ENCODE measurements around the gene NUP107. TPM values are rescaled to one million over a fixed set of nuclear protein-coding genes. Genes with fewer than 3 reads are reported as not detected.

Gene NUP107
- total RNA-seq, 1 experiment from 2014 or later = 99.0 TPM

DNA sequence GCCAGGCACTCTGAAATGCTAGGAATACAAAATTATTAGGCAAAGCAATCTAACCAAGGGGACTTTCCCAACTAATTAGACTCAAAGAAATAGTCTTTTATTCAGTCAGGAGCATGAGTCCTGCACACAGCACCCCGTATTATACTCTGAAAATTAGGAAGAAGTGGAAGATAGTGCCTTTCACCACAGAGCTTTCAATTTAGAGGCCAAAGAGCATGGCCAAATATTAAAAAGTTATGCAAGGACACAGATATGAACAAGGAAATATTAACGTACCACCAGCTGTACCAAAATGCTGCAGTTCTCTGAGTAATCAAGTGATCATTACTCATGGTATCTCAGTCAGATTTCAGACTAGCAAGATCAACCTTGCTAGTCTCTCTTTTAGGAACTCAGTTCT, 98.6 kb downstream of the NUP107 start:
- H3K4me2 ChIP-seq (ENCODE audit: low read length) = no peak overlapping the region
- POLR2A ChIA-PET = no interaction called here

More for the DNA sequence above, 98.6 kb downstream of the NUP107 start:
- DNase-seq (ENCODE audit: low read depth, low spot score) (no peak), ATAC-seq (no peak)
- Histone ChIP-seq H2AFZ (ENCODE audit: low read depth, low read length, poor library complexity, severe bottlenecking) (no peak overlapping the region), H4K20me1 (ENCODE audit: insufficient read depth) (no peaks in the 10 kb centered on the region), H3K27me3 (ENCODE audit: insufficient read depth, low read length) (no peaks in the 10 kb centered on the region), H3K9me3 (ENCODE audit: control insufficient read depth in 1 of 2, insufficient read depth in 1 of 2, low read depth in 1 of 2, low read length in 2 of 2) (no peaks in the 10 kb centered on the region), H3K4me1 (ENCODE audit: control insufficient read depth in 1 of 2, insufficient read depth in 2 of 2, low read length in 2 of 2) (peaks cover 8 to 12% of the 10 kb centered on the region in 2 experiments), H3K4me3 (replicated peaks in 1 of 2; ENCODE audit: low read depth in 1 of 2, low read length in 2 of 2) (no peak overlapping the region), H3K36me3 (ENCODE audit: control insufficient read depth in 1 of 2, insufficient read depth in 2 of 2, low read length in 2 of 2) (no peaks in the 10 kb centered on the region), H3K9ac (ENCODE audit: low read length) (no peak overlapping the region), H3K27ac (ENCODE audit: low read depth, low read length) (no peak overlapping the region), H3K9me2 (ENCODE audit: insufficient read depth) (no peaks in the 10 kb centered on the region), H3K79me2 (ENCODE audit: insufficient read depth, low read length) (no peaks in the 10 kb centered on the region)
- intact Hi-C loops (cut with micrococcal nuclease) = no loop called here
- RAD21 ChIA-PET (ENCODE audit: low non-redundant PET in 1 of 2, low total read pairs in 2 of 2, uncharacterized antibody in 2 of 2, unreplicated experiment in 2 of 2) = no interaction called here
- CTCF ChIA-PET = no interaction called here
- no TSS peak for BruUV-seq (replicated peaks)
- TF ChIP-seq, protein P1, sequence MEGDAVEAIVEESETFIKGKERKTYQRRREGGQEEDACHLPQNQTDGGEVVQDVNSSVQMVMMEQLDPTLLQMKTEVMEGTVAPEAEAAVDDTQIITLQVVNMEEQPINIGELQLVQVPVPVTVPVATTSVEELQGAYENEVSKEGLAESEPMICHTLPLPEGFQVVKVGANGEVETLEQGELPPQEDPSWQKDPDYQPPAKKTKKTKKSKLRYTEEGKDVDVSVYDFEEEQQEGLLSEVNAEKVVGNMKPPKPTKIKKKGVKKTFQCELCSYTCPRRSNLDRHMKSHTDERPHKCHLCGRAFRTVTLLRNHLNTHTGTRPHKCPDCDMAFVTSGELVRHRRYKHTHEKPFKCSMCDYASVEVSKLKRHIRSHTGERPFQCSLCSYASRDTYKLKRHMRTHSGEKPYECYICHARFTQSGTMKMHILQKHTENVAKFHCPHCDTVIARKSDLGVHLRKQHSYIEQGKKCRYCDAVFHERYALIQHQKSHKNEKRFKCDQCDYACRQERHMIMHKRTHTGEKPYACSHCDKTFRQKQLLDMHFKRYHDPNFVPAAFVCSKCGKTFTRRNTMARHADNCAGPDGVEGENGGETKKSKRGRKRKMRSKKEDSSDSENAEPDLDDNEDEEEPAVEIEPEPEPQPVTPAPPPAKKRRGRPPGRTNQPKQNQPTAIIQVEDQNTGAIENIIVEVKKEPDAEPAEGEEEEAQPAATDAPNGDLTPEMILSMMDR (IDR thresholded peaks at IDR 0.05 in 2 of 3, conservative IDR thresholded peaks at IDR 0.05 in 1 of 3; ENCODE audit: borderline replicate concordance in 1 of 3, insufficient read depth in 1 of 3, low read depth in 2 of 3, low read length in 2 of 3) = no peak
- TF ChIP-seq EGR1 (IDR thresholded peaks at IDR 0.05; ENCODE audit: low read depth) (no peak), SP1 (IDR thresholded peaks at IDR 0.05; ENCODE audit: low read depth) (no peak), SIN3A (IDR thresholded peaks at IDR 0.05; ENCODE audit: low read depth) (no peak), YY1 (IDR thresholded peaks at IDR 0.05; ENCODE audit: extremely low read depth, insufficient replicate concordance, low read depth, low read length) (no peak), RAD21 (IDR thresholded peaks at IDR 0.05; ENCODE audit: low read depth) (no peak), CEBPB (IDR thresholded peaks at IDR 0.05; ENCODE audit: low read depth) (no peak), TCF7L2 (IDR thresholded peaks at IDR 0.05; ENCODE audit: borderline replicate concordance, extremely low read depth, insufficient read depth, insufficient read length) (no peak), FOSL1 (IDR thresholded peaks at IDR 0.05; ENCODE audit: low read depth) (no peak), EZH2 (IDR thresholded peaks at IDR 0.05) (no peak), EZH2phosphoT487 (IDR thresholded peaks at IDR 0.05; ENCODE audit: borderline replicate concordance) (no peak), JUND (IDR thresholded peaks at IDR 0.05) (no peak), POLR2A (IDR thresholded peaks at IDR 0.05; ENCODE audit: borderline replicate concordance, extremely low read depth, insufficient read depth, insufficient read length) (no peak), ZFX (IDR thresholded peaks at IDR 0.05) (no peak)
- TF ChIP-seq, protein P2, sequence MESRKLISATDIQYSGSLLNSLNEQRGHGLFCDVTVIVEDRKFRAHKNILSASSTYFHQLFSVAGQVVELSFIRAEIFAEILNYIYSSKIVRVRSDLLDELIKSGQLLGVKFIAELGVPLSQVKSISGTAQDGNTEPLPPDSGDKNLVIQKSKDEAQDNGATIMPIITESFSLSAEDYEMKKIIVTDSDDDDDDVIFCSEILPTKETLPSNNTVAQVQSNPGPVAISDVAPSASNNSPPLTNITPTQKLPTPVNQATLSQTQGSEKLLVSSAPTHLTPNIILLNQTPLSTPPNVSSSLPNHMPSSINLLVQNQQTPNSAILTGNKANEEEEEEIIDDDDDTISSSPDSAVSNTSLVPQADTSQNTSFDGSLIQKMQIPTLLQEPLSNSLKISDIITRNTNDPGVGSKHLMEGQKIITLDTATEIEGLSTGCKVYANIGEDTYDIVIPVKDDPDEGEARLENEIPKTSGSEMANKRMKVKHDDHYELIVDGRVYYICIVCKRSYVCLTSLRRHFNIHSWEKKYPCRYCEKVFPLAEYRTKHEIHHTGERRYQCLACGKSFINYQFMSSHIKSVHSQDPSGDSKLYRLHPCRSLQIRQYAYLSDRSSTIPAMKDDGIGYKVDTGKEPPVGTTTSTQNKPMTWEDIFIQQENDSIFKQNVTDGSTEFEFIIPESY (IDR thresholded peaks at IDR 0.05; ENCODE audit: extremely low read depth, insufficient replicate concordance, low read length) = no peak
- TF ChIP-seq, protein P3, sequence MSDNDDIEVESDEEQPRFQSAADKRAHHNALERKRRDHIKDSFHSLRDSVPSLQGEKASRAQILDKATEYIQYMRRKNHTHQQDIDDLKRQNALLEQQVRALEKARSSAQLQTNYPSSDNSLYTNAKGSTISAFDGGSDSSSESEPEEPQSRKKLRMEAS (IDR thresholded peaks at IDR 0.05) = no peak
